Stomach smooth muscle (tissue), 2 donors: Measurements from ENCODE around the gene PARD3B.

Experiments
- H3K27ac ChIP-seq: one replicate; pipeline ENCODE4 v1.7.0; 2013; ENCODE audit warnings: mild to moderate bottlenecking, low read length, inconsistent platforms
- H3K27me3 ChIP-seq, 2 donors: one replicate each; pipeline ENCODE4 v1.7.0; 2013; ENCODE audit warnings: low read length in 2 of 2; ENCODE audit not compliant: insufficient read depth in 2 of 2, control insufficient read depth in 1 of 2
- H3K36me3 ChIP-seq, 2 donors: one replicate each; pipeline ENCODE4 v1.7.0; 2013; ENCODE audit warnings: low read length in 2 of 2; ENCODE audit not compliant: control insufficient read depth in 2 of 2, insufficient read depth in 2 of 2
- H3K4me1 ChIP-seq: one replicate; pipeline ENCODE4 v1.7.0; 2013; ENCODE audit warnings: low read length; ENCODE audit not compliant: control insufficient read depth, insufficient read depth
- H3K4me3 ChIP-seq, 2 donors: one replicate each; pipeline ENCODE4 v1.7.0; 2013; ENCODE audit warnings: low read length in 2 of 2
- H3K9ac ChIP-seq, 2 donors: one replicate each; pipeline ENCODE4 v1.7.0; 2013; ENCODE audit warnings: low read length in 2 of 2, mild to moderate bottlenecking in 1 of 2
- H3K9me3 ChIP-seq, 2 donors: one replicate each; pipeline ENCODE4 v1.7.0; 2013; ENCODE audit warnings: low read length in 2 of 2; ENCODE audit not compliant: control insufficient read depth in 2 of 2
- donor health status: healthy.
- donor health status: Pancreatic carcinoma.

Gene PARD3B

GRCh38 chr2:205651719-205652118 is 1106.4 kb downstream of the PARD3B start:
- Histone ChIP-seq H3K36me3 (no peaks in the 10 kb centered on the region), H3K27ac (no peak overlapping the region), H3K9me3 (no peaks in the 10 kb centered on the region), H3K27me3 (no peaks in the 10 kb centered on the region), H3K4me1 (no peaks in the 10 kb centered on the region), H3K9ac (no peak overlapping the region), H3K4me3 (no peak overlapping the region)

GRCh38 chr2:205654878-205655605 is 1109.8 kb downstream of the PARD3B start:
- Histone ChIP-seq H3K27me3 (no peaks in the 10 kb centered on the region), H3K27ac (no peak overlapping the region), H3K9me3 (no peaks in the 10 kb centered on the region), H3K9ac (no peak overlapping the region), H3K36me3 (no peaks in the 10 kb centered on the region), H3K4me3 (no peak overlapping the region), H3K4me1 (no peaks in the 10 kb centered on the region)

- no peaks in the 10 kb centered on the region for H3K4me1 ChIP-seq
- no peak overlapping the region for H3K9ac ChIP-seq
- no peaks in the 10 kb centered on the region for H3K36me3 ChIP-seq
- H3K27me3 ChIP-seq, result no peaks in the 10 kb centered on the region
- no peaks in the 10 kb centered on the region for H3K9me3 ChIP-seq
- H3K27ac ChIP-seq, result no peak overlapping the region
- no peak overlapping the region for H3K4me3 ChIP-seq
Measured at GRCh38 chr2:205655779-205656456, 1110.6 kb downstream of the PARD3B start.

GRCh38 chr2:205656461-205656860 is 1111.2 kb downstream of the PARD3B start:
- H3K4me3 ChIP-seq, result no peak overlapping the region
- H3K36me3 ChIP-seq, result no peaks in the 10 kb centered on the region

GRCh38 chr2:205656941-205657340 is 1111.7 kb downstream of the PARD3B start:
- Histone ChIP-seq H3K36me3 (no peaks in the 10 kb centered on the region), H3K4me1 (no peaks in the 10 kb centered on the region), H3K9ac (no peak overlapping the region), H3K27ac (no peak overlapping the region), H3K9me3 (no peaks in the 10 kb centered on the region), H3K27me3 (no peaks in the 10 kb centered on the region), H3K4me3 (no peak overlapping the region)

More at GRCh38 chr2:205656461-205656860, 1111.2 kb downstream of the PARD3B start:
- H3K27me3 ChIP-seq, result no peaks in the 10 kb centered on the region
- H3K9ac ChIP-seq, result no peak overlapping the region
- no peaks in the 10 kb centered on the region for H3K4me1 ChIP-seq
- H3K9me3 ChIP-seq, result no peaks in the 10 kb centered on the region
- no peak overlapping the region for H3K27ac ChIP-seq

GRCh38 chr2:205657579-205657978 is 1112.3 kb downstream of the PARD3B start:
- Histone ChIP-seq H3K9ac (no peak overlapping the region), H3K4me1 (no peaks in the 10 kb centered on the region), H3K9me3 (no peaks in the 10 kb centered on the region), H3K27me3 (no peaks in the 10 kb centered on the region), H3K27ac (no peak overlapping the region), H3K4me3 (no peak overlapping the region), H3K36me3 (no peaks in the 10 kb centered on the region)

GRCh38 chr2:205658068-205658467 is 1112.8 kb downstream of the PARD3B start:
- no peak overlapping the region for H3K4me3 ChIP-seq
- H3K27ac ChIP-seq, result no peak overlapping the region
- no peaks in the 10 kb centered on the region for H3K9me3 ChIP-seq
- no peaks in the 10 kb centered on the region for H3K27me3 ChIP-seq
- no peak overlapping the region for H3K9ac ChIP-seq
- no peaks in the 10 kb centered on the region for H3K36me3 ChIP-seq
- H3K4me1 ChIP-seq, result no peaks in the 10 kb centered on the region

- Histone ChIP-seq H3K9ac (no peak overlapping the region), H3K27ac (no peak overlapping the region), H3K27me3 (no peaks in the 10 kb centered on the region), H3K36me3 (no peaks in the 10 kb centered on the region), H3K4me3 (no peak overlapping the region), H3K9me3 (no peaks in the 10 kb centered on the region), H3K4me1 (no peaks in the 10 kb centered on the region)
Measured at GRCh38 chr2:205658572-205658971, 1113.3 kb downstream of the PARD3B start.

GRCh38 chr2:205659922-205660321 is 1114.6 kb downstream of the PARD3B start:
- Histone ChIP-seq H3K4me3 (no peak overlapping the region), H3K36me3 (no peaks in the 10 kb centered on the region), H3K27ac (no peak overlapping the region), H3K27me3 (no peaks in the 10 kb centered on the region), H3K9ac (no peak overlapping the region), H3K9me3 (no peaks in the 10 kb centered on the region), H3K4me1 (no peaks in the 10 kb centered on the region)

GRCh38 chr2:205660521-205661124 is 1115.3 kb downstream of the PARD3B start:
- Histone ChIP-seq H3K36me3 (no peaks in the 10 kb centered on the region), H3K9me3 (no peaks in the 10 kb centered on the region), H3K27me3 (no peaks in the 10 kb centered on the region), H3K9ac (no peak overlapping the region), H3K4me3 (no peak overlapping the region), H3K4me1 (no peaks in the 10 kb centered on the region), H3K27ac (no peak overlapping the region)

- no peak overlapping the region for H3K27ac ChIP-seq
- no peaks in the 10 kb centered on the region for H3K9me3 ChIP-seq
- H3K9ac ChIP-seq, result no peak overlapping the region
- H3K4me1 ChIP-seq, result no peaks in the 10 kb centered on the region
- no peak overlapping the region for H3K4me3 ChIP-seq
- no peaks in the 10 kb centered on the region for H3K27me3 ChIP-seq
- no peaks in the 10 kb centered on the region for H3K36me3 ChIP-seq
Measured at GRCh38 chr2:205661281-205661680, 1116.0 kb downstream of the PARD3B start.
